NCI-H446 treated with DMSO at 0.1 percent for 48 hours (cell line): ENCODE results near the gene GPR143.
"Not testable (repeated sequence)": the region's sequence is repeated elsewhere in the genome, so short reads cannot be mapped to it uniquely, and the experiment has no call there.

Experiments
- DNase-seq: peaks from one replicate; lab custom pipeline; 2025; lab: John Stamatoyannopoulos, UW

Gene GPR143

DNA sequence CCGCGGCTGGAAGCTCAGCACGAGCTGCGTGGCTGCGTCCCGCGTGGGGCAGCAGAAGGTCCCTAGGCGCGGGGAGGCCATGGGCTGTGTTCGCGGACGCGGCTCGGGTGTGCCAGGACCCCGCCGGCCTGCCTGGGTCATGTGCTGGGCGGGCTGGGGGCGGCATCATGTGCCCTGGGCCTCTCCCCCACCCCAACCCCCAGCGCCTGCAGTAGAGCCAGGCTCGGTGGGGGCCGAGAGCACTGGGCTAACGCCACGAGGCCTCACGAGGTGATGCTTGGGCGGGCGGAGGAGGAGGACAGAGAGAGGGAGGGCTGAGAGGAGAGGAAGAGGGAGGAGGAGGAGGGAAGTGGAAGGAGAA is at the start of gene GPR143:
TSS of gene GPR143 (minus strand) at position 111 of the 361 bp plus-strand sequence. CDS start at position 81, 30 bp downstream.
- DNase-seq, result no peak

- DNase-seq, result not testable (repeated sequence)
Measured at GRCh38 chrX:9811086-9811485, 45.4 kb upstream of the GPR143 start.

GRCh38 chrX:9809876-9810275 is 44.2 kb upstream of the GPR143 start:
- not testable (repeated sequence) for DNase-seq

DNA sequence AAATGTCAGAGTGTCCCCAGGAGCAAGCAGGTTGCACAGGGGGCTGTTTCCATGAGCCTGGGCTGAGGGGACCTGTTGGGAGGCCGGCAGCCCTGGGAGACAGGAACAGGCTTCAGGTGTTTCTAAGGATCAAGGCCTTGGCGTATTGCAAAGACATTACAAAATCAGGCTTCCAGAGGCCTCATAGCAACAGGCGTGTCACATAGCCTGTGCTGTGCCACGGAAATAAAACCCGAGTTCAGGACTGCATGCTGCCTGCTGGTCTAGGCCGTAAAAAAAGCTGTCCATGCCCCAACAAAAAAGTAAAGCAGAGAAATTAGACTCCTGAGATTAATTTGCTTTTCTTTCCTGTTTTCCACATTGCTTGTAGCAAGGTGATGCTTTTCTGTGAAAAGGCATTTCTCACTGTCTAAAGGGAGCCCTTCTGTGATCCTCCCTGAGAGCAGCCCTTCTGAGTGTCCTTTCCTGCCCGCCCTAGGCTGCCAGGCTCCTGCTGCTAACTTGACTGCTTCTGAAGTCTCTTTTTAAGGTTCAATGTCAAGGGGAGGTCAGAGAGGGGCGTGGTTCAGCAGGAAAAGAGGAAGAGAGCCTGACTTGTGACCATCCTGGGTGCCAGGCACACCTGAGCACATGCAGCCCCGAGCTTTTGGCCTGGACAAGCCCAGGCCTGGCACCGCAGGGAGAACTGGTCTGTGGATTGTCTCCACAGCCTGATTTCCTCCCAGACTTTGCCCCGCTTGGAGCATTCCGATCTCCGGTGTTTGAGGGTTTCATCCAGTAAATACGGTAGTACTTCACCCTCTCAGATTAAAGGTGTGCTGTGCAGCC is 41.9 kb upstream of the GPR143 start:
- no peak for DNase-seq

DNA sequence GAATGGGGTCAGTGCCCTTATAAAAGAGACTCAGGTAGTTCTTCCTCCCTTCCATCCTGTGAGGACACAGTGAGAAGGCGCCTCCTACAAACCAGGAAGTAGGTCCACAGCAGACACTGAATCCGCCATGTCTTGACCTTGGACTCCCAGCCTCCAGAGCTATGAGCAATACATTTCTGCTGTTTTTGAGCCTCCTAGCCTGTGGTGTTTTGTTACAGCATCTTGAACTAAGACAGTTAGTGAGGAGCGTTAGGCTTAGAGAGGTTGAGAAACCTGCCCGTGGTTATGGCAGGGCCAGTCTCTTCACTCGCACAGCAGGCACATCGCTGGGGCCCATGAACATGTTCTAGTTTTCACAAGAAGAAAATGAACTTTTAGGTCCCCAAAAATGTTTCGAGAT is 40.3 kb upstream of the GPR143 start:
- DNase-seq, result no peak

- DNase-seq, result no peak
Measured at GRCh38 chrX:9804444-9804843, 38.8 kb upstream of the GPR143 start.

DNA sequence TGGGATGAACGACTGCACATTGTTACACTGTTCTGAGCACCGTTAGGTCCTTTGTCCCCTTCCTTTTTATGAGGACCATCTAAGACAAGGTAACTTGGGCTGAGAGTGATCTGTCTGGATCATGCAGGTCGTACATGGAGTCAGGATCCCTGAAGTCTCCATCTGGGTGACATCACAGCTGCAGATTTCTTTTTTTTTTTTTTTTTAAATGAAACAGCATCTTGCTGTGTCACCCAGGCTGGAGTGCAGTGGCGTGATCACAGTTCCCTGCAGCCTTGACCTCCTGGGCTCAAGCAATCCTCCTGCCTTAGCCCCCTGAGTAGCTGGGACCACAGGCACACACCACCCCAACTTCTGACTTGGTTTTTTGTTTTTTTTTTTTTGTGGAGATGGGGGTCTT is 37.1 kb upstream of the GPR143 start:
- no peak for DNase-seq

DNA sequence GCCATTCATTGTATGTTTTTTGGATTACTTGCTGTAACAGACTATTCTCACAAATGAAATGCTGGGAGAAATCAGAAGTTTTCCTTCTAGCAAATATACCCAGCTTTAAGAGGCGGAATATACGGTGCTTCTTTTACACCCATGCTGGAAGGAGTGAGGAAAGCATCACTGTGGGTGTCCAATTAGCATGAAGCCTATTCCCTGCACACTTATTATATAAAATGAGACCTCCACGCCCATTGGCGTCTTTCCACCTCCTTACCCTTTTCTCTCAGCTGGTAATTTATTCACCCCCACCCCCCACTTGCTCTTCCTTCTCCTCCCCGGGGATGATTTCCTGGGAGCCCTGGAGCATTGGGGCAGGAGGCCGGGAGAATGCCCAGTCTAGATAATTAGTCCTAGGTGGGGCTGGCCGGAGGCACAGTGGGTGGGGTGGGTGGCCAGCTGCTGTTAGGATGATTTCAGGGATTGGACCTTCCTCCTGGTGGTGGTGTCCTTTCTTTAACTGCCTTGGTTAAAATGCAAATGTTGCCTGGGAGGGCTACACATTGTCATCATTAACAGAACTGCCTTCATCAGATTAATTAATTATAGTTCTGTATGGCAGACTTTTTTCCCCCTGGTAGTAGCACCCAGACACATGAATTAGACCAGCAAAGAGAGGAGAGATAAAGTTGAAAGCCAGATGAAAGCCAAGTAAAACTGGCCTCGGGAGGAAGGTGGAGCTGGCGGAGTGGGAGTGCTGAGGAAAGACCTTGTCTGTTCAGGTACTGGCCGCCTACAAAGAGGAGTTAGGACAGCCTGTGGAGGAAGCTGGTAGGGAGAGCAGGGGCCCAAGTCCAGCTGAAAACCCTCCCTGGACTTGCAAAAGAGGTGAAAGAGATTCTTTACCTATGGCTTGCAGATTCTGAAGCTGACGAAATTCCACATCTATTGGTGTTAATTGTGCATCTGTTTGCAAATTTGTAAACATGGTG is 32.0 kb upstream of the GPR143 start:
- no peak for DNase-seq

DNA sequence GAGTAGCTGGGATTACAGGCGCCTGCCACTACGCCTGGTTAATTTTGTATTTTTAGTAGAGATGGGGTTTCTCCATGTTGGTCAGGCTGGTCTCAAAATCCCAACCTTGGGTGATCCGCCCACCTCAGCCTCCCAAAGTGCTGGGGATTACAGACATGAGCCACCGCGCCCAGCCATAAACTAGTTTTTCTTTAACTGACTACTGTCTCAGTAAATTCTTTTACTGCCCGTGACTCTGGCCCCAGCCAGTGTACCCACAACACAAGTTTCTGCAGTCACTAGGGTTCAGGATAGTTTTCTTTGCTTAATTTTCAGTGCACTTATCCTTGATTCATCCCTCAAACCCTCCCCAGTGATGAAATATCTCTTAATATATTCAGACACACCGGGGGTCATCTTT is 28.8 kb upstream of the GPR143 start:
- no peak for DNase-seq

DNA sequence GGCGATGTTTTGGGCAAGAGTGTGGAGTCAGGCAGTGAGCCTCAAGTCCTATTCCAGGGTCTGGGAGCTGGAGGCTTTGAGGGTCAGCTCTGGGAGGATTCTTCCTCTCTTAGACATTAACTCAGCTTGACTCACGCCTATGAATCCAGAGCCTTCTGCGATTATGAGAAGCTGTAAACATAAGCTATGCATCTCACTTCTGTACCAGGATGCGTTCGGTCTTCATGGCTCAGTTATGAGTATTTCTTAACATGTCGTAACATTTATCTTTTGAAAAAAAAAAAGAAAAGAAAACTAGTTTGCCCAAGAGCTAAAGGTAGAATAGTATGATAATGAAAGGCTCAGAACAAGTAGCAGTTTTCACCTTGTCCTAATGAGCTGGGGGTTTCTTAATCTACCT is 25.2 kb upstream of the GPR143 start:
- no peak for DNase-seq

- no peak for DNase-seq
Measured at GRCh38 chrX:9789555-9789954, 23.9 kb upstream of the GPR143 start.

DNA sequence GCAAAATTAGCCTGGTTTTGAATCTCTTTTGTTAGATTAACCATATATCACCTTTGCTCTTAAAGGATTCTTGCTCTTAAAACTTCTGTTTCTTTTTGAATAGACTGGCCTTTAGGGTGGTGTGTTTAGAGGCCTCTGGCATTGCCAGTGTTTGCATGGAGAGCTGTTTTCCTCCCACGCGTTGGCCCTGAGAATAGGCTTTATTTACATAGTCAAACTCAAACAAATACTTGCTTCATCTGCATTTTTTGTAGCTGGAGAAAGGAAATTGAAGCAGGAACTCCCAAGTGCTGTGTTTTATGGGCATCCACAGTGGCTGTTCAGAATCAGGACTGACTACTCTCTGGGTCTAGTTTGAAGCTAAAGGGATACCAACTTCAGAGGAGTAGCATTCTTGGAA is 23.3 kb upstream of the GPR143 start:
- no peak for DNase-seq

DNA sequence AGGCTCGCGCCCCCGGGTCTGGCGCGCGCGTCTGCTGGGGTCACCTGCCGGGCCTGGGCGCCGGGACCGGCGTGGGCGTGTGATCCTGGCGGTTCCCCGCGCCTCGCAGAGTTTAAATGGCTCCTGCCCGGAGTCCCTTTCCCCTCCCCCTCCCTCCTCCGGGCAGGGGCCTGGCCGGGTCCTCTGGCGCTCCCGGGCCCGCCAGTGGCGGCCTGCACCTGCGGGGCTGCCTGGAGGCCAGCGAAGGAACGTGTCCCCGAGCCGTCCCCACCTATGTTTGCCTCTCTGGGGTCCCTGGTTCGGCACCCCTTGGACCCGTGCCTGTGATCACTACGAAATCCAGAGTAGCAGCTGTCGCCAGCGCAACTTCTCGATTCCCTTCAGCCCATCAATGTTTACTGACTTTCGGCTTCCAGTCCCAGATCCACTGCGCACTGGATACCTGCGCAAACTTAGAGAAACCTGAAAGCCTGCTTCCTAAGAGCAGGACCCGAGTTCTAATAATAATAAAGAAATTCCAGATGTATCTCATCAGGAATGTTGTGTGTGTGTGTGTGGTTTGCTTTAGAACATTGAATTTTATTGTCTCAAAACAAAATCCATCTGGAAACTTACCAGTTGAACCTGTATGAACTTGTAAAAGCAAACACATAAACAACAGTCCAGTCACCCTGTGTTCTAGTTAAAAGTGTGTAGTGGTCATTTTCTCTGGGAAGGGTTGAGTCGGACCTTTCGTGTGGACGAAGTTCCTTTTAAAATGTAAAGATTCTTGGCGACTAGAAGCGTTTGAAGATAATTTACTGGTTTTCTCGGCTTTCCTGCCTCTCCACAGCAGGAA is 21.4 kb upstream of the GPR143 start:
- DNase-seq, result no peak

DNA sequence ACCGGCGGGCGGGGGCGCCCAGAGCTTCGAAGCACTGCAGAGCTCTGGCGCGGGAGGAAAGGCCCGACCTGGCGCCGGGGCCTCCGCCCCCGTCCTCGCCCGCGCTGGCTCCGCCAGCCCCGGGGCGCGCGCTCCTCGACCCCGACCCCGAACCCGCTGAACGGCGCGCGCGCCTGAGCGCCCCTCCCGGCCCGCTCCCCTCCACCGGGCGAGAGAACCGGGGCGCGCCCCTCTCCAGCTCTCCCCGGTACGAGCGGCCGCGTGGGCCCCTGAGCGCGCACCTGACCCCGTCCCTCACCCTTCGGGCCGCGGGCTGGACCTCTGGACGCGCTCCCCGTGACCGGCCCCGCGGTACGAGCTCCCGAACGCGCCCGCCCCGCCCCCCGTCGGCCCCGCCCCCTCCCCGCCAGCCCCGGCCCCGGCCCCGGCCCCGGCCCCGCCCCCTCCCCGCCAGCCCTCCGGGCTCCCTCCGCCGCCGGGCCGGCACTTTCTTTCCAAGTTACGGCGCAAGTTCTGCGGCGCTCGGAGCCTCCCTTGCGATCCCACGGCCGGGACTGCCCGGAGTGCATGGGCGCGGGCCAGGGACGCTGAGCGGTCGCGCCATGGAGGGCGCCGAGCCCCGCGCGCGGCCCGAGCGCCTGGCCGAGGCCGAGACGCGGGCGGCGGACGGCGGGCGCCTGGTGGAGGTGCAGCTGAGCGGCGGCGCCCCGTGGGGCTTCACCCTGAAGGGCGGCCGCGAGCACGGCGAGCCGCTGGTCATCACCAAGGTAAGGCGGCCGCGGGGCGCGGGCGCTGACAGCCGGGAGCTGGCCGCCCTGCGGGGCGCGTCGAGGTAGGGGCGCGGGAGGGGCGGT is 20.5 kb upstream of the GPR143 start, which contains the start of gene SHROOM2:
TSS of gene SHROOM2 (plus strand) at position 486 of the 854 bp plus-strand sequence. CDS start at position 603, 117 bp downstream.
- no peak for DNase-seq

DNA sequence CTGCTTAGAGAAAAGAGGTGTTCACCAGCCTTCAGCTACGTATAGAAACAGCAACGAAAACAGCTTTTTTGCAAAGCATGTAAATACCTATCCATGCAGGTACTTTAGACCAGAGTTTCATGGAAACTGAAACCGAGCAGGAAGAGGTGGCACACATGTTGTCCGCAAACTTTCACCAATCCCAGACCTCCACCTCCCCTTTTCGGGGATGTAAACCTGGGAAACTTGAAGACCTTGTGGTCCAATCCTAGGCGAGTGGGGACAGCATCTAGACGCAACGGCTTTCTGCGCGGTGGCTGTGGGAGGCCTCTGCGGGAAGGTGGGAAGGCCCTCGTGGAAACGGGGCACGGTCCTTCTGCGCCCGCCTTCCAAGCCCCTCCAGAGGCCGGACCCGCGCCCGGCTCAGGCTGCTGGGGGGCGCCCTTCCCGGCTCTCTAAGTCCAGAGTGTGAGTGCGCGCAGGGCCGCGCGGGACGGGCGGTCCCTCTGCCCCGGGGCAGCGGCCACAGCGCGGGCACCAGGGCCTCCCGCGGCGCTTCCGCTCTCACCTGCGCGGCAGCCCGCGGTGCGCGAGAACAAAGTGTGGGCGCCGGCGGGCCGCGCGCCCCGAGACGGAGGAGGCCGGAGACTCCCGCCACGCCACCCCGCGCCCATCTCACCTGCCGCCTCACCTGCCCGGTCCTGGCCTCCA is 19.8 kb upstream of the GPR143 start:
- DNase-seq, result no peak

DNA sequence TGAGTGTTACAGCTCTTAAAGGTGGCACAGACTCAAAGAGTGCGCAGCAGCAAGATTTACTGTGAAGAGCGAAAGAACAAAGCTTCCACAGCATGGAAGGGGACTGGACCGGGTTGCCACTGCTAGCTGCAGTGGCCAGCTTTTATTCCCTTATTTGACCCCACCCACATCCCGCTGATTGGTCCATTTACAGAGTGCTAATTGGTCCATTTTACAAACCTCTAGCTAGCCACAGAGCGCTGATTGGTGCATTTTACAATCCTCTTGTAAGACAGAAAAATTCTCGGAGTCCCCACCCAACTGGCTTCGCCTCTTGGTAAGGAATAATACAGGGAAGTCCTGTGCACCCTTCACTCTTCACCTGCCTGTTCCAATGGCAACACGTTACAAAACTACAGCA is 18.7 kb upstream of the GPR143 start:
- no peak for DNase-seq

- no peak for DNase-seq
Measured at GRCh38 chrX:9781941-9782340, 16.3 kb upstream of the GPR143 start.

DNA sequence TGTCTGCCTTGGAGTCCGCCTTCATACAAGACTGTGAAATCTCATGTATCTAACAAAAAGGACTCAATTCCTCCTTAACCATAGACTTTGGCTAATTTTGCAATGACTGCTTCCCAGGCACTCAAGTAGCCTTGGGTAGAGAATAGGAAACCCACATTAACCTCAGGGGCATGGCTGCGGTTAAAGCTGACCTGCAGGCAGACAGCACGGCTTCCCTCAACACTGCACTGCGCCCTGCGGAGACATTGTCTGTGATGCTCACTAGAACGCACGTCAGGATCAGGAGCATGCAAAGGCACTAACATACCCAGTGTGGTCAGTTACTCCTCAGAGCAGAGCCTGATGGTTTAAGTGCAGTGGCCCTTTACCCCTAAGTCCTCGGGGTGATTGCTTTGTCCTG is 10.3 kb upstream of the GPR143 start:
- DNase-seq, result no peak

DNA sequence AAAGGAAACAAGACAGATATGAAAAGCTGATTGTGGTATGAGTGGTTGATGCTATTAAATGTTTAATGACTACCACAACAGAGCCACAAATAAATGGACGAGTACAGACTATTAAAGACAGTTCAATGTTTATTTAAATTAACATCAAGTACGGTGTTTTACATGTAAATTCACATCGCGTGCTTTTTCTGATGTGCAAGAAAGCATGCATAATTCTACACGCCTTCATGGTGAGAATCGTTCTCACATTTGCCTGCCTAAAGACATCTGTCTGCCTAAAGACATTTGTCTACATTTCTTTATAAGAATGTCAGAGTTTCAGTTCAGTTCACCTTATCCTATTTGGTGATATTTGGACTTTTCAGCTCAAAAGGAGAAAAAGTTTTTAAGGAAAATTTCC is 7.3 kb upstream of the GPR143 start:
- DNase-seq, result no peak

DNA sequence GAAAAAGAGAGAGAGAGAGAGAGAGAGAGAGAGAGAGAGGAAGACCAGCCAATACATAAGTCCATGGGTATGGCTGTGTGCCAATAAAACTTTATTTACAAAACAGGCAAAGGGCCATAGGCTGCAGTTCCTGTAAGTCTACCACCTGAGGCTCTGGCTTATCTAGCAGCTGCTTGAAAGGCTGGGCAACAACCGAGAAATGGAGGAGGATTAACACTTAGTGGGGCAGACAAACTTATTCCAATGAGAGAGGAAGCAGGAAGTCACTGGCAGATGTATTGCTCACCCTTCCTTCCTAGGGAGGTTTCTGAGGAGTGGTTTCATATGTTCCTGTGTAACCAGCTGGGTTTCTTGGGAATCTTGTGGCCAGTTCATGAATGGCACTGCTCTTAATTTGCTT is 4.7 kb upstream of the GPR143 start:
- no peak for DNase-seq
